ENCODE results near the gene USP43.

DNA sequence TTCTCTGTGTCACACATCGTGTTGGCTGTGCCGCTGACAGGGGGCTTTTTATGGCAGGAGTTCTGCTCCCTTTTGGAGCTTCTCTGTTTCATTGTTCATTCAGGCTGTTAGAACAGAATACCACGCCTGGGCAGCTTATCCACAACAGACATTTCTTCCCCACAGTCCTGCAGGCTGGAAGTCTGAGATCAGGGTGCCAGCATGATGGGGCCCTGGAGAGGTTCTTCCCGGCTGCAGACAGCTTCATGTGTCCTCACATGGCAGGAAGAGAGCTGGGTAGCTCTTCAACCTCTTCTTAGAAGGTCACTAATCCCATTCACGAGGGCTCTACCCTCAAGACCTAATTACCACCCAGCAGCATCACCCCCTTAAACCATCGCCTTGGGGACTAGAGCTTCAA, 81.0 kb downstream of the USP43 start:
- TF ChIP-seq CTCF (IDR thresholded peaks at IDR 0.05 in 2 of 3, conservative IDR thresholded peaks at IDR 0.05 in 1 of 3; ENCODE audit: control insufficient read depth in 2 of 3, extremely low read depth in 1 of 3, insufficient read depth in 1 of 3, low read depth in 3 of 3, low read length in 3 of 3) (no peak), ZNF24 (IDR thresholded peaks at IDR 0.05) (no peak), DPF2 (IDR thresholded peaks at IDR 0.05) (no peak), STAT3 (IDR thresholded peaks at IDR 0.05; ENCODE audit: low read depth, low read length) (no peak), E4F1 (IDR thresholded peaks at IDR 0.05; ENCODE audit: borderline replicate concordance, partially characterized antibody) (no peak), RAD21 (IDR thresholded peaks at IDR 0.05; ENCODE audit: insufficient read depth, low read depth, low read length) (no peak)
- TF ChIP-seq, protein P1, sequence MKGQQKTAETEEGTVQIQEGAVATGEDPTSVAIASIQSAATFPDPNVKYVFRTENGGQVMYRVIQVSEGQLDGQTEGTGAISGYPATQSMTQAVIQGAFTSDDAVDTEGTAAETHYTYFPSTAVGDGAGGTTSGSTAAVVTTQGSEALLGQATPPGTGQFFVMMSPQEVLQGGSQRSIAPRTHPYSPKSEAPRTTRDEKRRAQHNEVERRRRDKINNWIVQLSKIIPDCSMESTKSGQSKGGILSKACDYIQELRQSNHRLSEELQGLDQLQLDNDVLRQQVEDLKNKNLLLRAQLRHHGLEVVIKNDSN (IDR thresholded peaks at IDR 0.05; ENCODE audit: borderline replicate concordance, extremely low read length, insufficient read depth, low read depth, low read length), result no peak
